ENCODE data around the gene NAA20. TPM values are rescaled to one million over a fixed set of nuclear protein-coding genes. Genes with fewer than 3 reads are reported as not detected.

NAA20 gene
- total and polyA plus RNA-seq, 2 of the 13 experiments (the other 11 are each of a cell fraction or from before 2014, with no cell fraction given), result 81.9 to 82.8 TPM

DNA sequence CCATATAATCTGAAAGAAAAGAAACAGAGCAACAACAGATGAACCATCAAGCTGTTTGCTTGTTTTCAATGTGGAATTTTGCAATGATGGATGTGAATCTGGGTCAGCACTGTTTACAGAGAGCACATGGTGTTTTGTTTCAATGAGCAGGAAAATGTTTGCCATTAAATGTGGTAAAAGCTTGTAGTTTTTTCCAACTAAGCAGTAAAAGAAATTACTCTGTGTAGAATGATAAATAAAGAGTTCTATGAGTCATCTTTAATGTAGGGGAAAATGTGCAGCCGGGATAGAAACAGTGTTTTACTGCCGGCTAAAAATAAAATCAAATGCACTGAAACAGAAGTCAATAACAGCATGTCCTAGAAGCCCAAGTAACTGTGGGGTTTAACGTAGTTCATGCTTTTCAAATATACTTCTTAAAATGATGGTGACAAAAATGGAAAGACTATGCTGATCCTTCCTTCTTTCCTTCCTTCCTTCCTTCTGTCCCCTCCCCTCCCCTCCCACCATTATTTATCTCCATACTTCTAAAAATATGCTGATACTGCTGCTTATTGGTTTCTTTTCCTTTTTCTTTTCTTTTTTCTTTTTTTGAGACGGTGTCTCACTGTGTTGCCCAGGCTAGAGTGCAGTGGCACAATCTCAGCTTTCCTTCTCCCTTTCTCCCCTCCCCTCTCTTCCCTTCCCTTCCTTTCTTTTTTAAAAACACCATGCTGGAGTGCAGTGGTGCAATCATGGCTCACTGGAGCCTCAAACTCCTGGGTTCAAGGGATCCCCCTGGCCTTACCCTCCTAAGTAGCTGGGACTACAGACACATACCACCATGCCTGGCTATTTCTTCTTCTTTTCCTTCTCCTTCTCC is 6.3 kb upstream of the NAA20 start (continued):
- TF ChIP-seq, protein P1, sequence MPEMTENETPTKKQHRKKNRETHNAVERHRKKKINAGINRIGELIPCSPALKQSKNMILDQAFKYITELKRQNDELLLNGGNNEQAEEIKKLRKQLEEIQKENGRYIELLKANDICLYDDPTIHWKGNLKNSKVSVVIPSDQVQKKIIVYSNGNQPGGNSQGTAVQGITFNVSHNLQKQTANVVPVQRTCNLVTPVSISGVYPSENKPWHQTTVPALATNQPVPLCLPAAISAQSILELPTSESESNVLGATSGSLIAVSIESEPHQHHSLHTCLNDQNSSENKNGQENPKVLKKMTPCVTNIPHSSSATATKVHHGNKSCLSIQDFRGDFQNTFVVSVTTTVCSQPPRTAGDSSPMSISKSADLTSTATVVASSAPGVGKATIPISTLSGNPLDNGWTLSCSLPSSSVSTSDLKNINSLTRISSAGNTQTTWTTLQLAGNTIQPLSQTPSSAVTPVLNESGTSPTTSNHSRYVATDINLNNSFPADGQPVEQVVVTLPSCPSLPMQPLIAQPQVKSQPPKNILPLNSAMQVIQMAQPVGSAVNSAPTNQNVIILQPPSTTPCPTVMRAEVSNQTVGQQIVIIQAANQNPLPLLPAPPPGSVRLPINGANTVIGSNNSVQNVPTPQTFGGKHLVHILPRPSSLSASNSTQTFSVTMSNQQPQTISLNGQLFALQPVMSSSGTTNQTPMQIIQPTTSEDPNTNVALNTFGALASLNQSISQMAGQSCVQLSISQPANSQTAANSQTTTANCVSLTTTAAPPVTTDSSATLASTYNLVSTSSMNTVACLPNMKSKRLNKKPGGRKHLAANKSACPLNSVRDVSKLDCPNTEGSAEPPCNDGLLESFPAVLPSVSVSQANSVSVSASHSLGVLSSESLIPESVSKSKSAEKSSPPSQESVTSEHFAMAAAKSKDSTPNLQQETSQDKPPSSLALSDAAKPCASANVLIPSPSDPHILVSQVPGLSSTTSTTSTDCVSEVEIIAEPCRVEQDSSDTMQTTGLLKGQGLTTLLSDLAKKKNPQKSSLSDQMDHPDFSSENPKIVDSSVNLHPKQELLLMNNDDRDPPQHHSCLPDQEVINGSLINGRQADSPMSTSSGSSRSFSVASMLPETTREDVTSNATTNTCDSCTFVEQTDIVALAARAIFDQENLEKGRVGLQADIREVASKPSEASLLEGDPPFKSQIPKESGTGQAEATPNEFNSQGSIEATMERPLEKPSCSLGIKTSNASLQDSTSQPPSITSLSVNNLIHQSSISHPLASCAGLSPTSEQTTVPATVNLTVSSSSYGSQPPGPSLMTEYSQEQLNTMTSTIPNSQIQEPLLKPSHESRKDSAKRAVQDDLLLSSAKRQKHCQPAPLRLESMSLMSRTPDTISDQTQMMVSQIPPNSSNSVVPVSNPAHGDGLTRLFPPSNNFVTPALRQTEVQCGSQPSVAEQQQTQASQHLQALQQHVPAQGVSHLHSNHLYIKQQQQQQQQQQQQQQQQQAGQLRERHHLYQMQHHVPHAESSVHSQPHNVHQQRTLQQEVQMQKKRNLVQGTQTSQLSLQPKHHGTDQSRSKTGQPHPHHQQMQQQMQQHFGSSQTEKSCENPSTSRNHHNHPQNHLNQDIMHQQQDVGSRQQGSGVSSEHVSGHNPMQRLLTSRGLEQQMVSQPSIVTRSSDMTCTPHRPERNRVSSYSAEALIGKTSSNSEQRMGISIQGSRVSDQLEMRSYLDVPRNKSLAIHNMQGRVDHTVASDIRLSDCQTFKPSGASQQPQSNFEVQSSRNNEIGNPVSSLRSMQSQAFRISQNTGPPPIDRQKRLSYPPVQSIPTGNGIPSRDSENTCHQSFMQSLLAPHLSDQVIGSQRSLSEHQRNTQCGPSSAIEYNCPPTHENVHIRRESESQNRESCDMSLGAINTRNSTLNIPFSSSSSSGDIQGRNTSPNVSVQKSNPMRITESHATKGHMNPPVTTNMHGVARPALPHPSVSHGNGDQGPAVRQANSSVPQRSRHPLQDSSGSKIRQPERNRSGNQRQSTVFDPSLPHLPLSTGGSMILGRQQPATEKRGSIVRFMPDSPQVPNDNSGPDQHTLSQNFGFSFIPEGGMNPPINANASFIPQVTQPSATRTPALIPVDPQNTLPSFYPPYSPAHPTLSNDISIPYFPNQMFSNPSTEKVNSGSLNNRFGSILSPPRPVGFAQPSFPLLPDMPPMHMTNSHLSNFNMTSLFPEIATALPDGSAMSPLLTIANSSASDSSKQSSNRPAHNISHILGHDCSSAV (CRISPR knock-in tag; IDR thresholded peaks at IDR 0.05; ENCODE audit: borderline replicate concordance), result no peak
- TF ChIP-seq CENPX (CRISPR knock-in tag; IDR thresholded peaks at IDR 0.05) (no peak), NCOR1 (IDR thresholded peaks at IDR 0.05; ENCODE audit: borderline replicate concordance, low read length) (peak; percentile 78; the same call in 1 of the 2 replicates), DR1 (CRISPR knock-in tag; IDR thresholded peaks at IDR 0.05) (no peak), XBP1 (CRISPR knock-in tag; IDR thresholded peaks at IDR 0.05) (no peak), ETV5 (CRISPR knock-in tag; IDR thresholded peaks at IDR 0.05; ENCODE audit: borderline replicate concordance) (peak; percentile 22; the same call in 1 of the 2 replicates), ZSCAN9 (CRISPR knock-in tag; IDR thresholded peaks at IDR 0.05; ENCODE audit: borderline replicate concordance) (peak; percentile 81)
- TF ChIP-seq, protein P2, sequence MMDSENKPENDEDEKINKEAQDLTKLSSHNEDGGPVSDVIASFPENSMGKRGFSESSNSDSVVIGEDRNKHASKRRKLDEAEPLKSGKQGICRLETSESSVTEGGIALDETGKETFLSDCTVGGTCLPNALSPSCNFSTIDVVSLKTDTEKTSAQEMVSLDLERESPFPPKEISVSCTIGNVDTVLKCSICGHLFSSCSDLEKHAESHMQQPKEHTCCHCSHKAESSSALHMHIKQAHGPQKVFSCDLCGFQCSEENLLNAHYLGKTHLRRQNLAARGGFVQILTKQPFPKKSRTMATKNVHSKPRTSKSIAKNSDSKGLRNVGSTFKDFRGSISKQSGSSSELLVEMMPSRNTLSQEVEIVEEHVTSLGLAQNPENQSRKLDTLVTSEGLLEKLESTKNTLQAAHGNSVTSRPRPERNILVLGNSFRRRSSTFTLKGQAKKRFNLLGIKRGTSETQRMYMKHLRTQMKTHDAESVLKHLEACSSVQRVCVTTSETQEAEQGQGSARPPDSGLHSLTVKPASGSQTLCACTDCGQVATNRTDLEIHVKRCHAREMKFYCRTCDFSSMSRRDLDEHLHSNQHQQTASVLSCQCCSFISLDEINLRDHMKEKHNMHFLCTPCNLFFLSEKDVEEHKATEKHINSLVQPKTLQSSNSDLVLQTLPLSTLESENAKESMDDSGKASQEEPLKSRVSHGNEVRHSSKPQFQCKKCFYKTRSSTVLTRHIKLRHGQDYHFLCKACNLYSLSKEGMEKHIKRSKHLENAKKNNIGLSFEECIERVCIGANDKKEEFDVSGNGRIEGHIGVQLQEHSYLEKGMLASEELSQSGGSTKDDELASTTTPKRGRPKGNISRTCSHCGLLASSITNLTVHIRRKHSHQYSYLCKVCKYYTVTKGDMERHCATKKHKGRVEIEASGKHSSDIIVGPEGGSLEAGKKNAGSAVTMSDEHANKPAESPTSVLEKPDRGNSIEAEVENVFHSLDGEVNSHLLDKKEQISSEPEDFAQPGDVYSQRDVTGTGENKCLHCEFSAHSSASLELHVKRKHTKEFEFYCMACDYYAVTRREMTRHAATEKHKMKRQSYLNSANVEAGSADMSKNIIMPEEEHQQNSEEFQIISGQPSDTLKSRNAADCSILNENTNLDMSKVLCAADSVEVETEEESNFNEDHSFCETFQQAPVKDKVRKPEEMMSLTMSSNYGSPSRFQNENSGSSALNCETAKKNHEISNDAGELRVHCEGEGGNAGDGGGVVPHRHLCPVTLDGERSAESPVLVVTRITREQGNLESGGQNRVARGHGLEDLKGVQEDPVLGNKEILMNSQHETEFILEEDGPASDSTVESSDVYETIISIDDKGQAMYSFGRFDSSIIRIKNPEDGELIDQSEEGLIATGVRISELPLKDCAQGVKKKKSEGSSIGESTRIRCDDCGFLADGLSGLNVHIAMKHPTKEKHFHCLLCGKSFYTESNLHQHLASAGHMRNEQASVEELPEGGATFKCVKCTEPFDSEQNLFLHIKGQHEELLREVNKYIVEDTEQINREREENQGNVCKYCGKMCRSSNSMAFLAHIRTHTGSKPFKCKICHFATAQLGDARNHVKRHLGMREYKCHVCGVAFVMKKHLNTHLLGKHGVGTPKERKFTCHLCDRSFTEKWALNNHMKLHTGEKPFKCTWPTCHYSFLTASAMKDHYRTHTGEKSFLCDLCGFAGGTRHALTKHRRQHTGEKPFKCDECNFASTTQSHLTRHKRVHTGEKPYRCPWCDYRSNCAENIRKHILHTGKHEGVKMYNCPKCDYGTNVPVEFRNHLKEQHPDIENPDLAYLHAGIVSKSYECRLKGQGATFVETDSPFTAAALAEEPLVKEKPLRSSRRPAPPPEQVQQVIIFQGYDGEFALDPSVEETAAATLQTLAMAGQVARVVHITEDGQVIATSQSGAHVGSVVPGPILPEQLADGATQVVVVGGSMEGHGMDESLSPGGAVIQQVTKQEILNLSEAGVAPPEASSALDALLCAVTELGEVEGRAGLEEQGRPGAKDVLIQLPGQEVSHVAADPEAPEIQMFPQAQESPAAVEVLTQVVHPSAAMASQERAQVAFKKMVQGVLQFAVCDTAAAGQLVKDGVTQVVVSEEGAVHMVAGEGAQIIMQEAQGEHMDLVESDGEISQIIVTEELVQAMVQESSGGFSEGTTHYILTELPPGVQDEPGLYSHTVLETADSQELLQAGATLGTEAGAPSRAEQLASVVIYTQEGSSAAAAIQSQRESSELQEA (CRISPR knock-in tag; IDR thresholded peaks at IDR 0.05; ENCODE audit: not compliant biosample characterization), result no peak
- TF ChIP-seq, protein P3, sequence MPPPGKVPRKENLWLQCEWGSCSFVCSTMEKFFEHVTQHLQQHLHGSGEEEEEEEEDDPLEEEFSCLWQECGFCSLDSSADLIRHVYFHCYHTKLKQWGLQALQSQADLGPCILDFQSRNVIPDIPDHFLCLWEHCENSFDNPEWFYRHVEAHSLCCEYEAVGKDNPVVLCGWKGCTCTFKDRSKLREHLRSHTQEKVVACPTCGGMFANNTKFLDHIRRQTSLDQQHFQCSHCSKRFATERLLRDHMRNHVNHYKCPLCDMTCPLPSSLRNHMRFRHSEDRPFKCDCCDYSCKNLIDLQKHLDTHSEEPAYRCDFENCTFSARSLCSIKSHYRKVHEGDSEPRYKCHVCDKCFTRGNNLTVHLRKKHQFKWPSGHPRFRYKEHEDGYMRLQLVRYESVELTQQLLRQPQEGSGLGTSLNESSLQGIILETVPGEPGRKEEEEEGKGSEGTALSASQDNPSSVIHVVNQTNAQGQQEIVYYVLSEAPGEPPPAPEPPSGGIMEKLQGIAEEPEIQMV (CRISPR knock-in tag; IDR thresholded peaks at IDR 0.05; ENCODE audit: low read depth), result no peak
